ENCODE measurements around the gene GCNT2.

GCNT2 gene

GRCh38 chr6:10617008-10617696, 96.0 kb downstream of the GCNT2 start:
- Histone ChIP-seq H3K36me3 (ENCODE audit: control insufficient read depth, insufficient read depth, low read length) (no peaks in the 10 kb centered on the region), H3K4me1 (no peaks in the 10 kb centered on the region), H2AFZ (no peak overlapping the region), H3K4me2 (ENCODE audit: low read length) (no peak overlapping the region), H3K9ac (no peak overlapping the region), H3K27me3 (ENCODE audit: control insufficient read depth, insufficient read depth, low read length) (no peaks in the 10 kb centered on the region), H3K27ac (no peak overlapping the region), H3K9me3 (ENCODE audit: control insufficient read depth, low read length) (no peaks in the 10 kb centered on the region), H3K79me2 (no peaks in the 10 kb centered on the region), H3K4me3 (ENCODE audit: low read depth, low read length) (no peak overlapping the region)
- TF ChIP-seq CTCF (IDR thresholded peaks at IDR 0.05): no peak

DNA sequence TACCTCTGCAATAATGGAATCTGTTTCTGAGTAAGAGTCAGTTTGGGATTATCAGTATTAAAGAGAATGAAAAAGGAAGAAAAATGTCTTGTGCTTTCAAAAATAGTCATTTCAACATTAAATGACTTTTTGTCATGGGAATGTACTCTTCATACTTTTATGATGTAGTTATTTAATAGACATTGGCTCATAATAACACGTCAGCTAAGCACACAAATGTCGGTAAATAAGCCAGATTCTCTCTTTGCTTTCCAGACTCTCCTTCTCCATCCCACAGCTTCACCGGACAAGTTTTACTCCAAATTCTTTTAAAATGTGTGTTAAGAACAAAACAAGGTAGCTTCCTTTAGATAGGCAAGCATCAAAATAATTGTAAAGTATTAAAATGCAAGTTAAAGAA, 97.3 kb downstream of the GCNT2 start:
- H3K27me3 ChIP-seq (ENCODE audit: control insufficient read depth, insufficient read depth, low read length): no peaks in the 10 kb centered on the region
- H3K36me3 ChIP-seq (ENCODE audit: control insufficient read depth, insufficient read depth, low read length): no peaks in the 10 kb centered on the region
- H3K9me3 ChIP-seq (ENCODE audit: control insufficient read depth, low read length): no peaks in the 10 kb centered on the region
- no peak for TF ChIP-seq CTCF (IDR thresholded peaks at IDR 0.05)
- H3K4me1 ChIP-seq: no peaks in the 10 kb centered on the region
- H3K9ac ChIP-seq: no peak overlapping the region
- H3K79me2 ChIP-seq: no peaks in the 10 kb centered on the region
- no peak overlapping the region for H3K4me2 ChIP-seq (ENCODE audit: low read length)
- no peak overlapping the region for H2AFZ ChIP-seq
- no peak overlapping the region for H3K27ac ChIP-seq
- no peak overlapping the region for H3K4me3 ChIP-seq (ENCODE audit: low read depth, low read length)

- Histone ChIP-seq H3K27me3 (ENCODE audit: control insufficient read depth, insufficient read depth, low read length) (no peaks in the 10 kb centered on the region), H3K4me1 (no peaks in the 10 kb centered on the region), H3K4me3 (ENCODE audit: low read depth, low read length) (no peak overlapping the region), H2AFZ (no peak overlapping the region), H3K9ac (no peak overlapping the region), H3K27ac (no peak overlapping the region), H3K79me2 (no peaks in the 10 kb centered on the region), H3K36me3 (ENCODE audit: control insufficient read depth, insufficient read depth, low read length) (no peaks in the 10 kb centered on the region), H3K4me2 (ENCODE audit: low read length) (no peak overlapping the region), H3K9me3 (ENCODE audit: control insufficient read depth, low read length) (no peaks in the 10 kb centered on the region)
- no peak for TF ChIP-seq CTCF (IDR thresholded peaks at IDR 0.05)
Observed at GRCh38 chr6:10621213-10621612, 100.1 kb downstream of the GCNT2 start.

- Histone ChIP-seq H3K4me1 (no peaks in the 10 kb centered on the region), H2AFZ (no peak overlapping the region), H3K36me3 (ENCODE audit: control insufficient read depth, insufficient read depth, low read length) (no peaks in the 10 kb centered on the region), H3K79me2 (no peaks in the 10 kb centered on the region), H3K9me3 (ENCODE audit: control insufficient read depth, low read length) (no peaks in the 10 kb centered on the region), H3K4me3 (ENCODE audit: low read depth, low read length) (no peak overlapping the region), H3K4me2 (ENCODE audit: low read length) (no peak overlapping the region), H3K27ac (no peak overlapping the region), H3K27me3 (ENCODE audit: control insufficient read depth, insufficient read depth, low read length) (no peaks in the 10 kb centered on the region), H3K9ac (no peak overlapping the region)
- TF ChIP-seq CTCF (IDR thresholded peaks at IDR 0.05): no peak
Observed at GRCh38 chr6:10621847-10622246, 100.7 kb downstream of the GCNT2 start.

DNA sequence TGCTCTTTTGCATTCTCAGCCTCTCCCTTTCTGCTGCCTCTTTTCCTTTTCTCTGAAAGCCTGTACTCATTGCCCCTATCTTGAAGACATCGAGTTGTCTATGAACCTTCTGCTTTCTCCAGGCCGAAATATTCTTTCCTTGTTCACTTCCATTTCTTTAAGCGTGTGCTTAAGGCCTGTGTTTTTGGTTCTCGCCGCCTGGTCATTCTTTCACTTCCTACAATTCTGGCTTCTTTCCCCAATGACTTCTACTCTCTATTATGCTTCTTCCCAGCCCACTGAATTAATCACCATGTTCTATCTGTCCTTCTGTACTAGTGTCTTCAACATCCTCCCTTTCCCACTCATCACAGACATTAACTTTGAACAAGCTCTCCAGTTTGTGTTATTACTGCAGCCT, 103.7 kb downstream of the GCNT2 start:
- Histone ChIP-seq H3K27me3 (ENCODE audit: control insufficient read depth, insufficient read depth, low read length) (no peaks in the 10 kb centered on the region), H3K36me3 (ENCODE audit: control insufficient read depth, insufficient read depth, low read length) (no peaks in the 10 kb centered on the region), H3K4me2 (ENCODE audit: low read length) (no peak overlapping the region), H3K9me3 (ENCODE audit: control insufficient read depth, low read length) (no peaks in the 10 kb centered on the region), H3K79me2 (no peaks in the 10 kb centered on the region), H3K4me1 (no peaks in the 10 kb centered on the region), H3K9ac (no peak overlapping the region), H2AFZ (no peak overlapping the region), H3K4me3 (ENCODE audit: low read depth, low read length) (no peak overlapping the region), H3K27ac (no peak overlapping the region)
- no peak for TF ChIP-seq CTCF (IDR thresholded peaks at IDR 0.05)

Measured in parathyroid adenoma (tissue), 2 donors.